Thoracic aorta (tissue), 2 donors: Measurements from ENCODE around the gene SMIM8. TPM values are rescaled to one million over a fixed set of nuclear protein-coding genes. Genes with fewer than 3 reads are reported as not detected.

Experiments used
- ATAC-seq: fragments of 150-250 bp; one replicate; pipeline ENCODE4 v1.8.0; 2017; ENCODE audit warnings: low read depth; ENCODE audit not compliant: insufficient number of reproducible peaks, low FRiP score
- DNase-seq: peaks from one replicate; pipeline ENCODE4 v3.0.0-alpha.2; 2020; ENCODE audit warnings: low spot score
- H3K27ac ChIP-seq, 2 donors: fragments of 200-600 bp; sonication (generic); 1 replicate in 1 of 2; 2 replicates in 1 of 2; pipeline ENCODE4 v1.5.1; 2016; ENCODE audit warnings: mild to moderate bottlenecking in 2 of 2, moderate library complexity in 2 of 2
- H3K27me3 ChIP-seq: fragments of 200-600 bp; sonication (generic); replicated peaks from 2 replicates; pipeline ENCODE4 v1.6.0; 2016; ENCODE audit warnings: mild to moderate bottlenecking; ENCODE audit not compliant: insufficient read depth
- H3K36me3 ChIP-seq: fragments of 200-600 bp; sonication (generic); one replicate; pipeline ENCODE4 v1.5.1; 2016
- H3K4me1 ChIP-seq, 2 donors: fragments of 200-600 bp; sonication (generic); 1 replicate in 1 of 2; 2 replicates in 1 of 2; pipeline versions ENCODE4 v1.5.1 to v1.6.0; 2016; ENCODE audit warnings: low read depth in 2 of 2, mild to moderate bottlenecking in 1 of 2; ENCODE audit not compliant: control insufficient read depth in 1 of 2
- H3K4me3 ChIP-seq: fragments of 200-600 bp; sonication (generic); 2 replicates; pipeline ENCODE4 v1.5.1; 2016; ENCODE audit warnings: mild to moderate bottlenecking
- H3K9me3 ChIP-seq: fragments of 200-600 bp; sonication (generic); 2 replicates; pipeline ENCODE4 v1.5.1; 2016
- CTCF ChIP-seq: fragments of 200-600 bp; sonication (generic); IDR thresholded peaks from one replicate; pipeline ENCODE4 v1.5.1; 2019; ENCODE audit warnings: antibody characterized with exemption
- total RNA-seq, 2 donors: library from RNA; depleted of rRNA; stranded (reverse); fragments of >200 nt; gene quantifications; one replicate each; pipeline versions ENCODE4 v1.1.0 to v1.2.3, GENCODE V29; 2016

SMIM8 gene
- total RNA-seq, 2 donors from 2014 or later: 4.3 to 9.0 TPM

GRCh38 chr6:87366072-87366827 is 43.9 kb downstream of the SMIM8 start:
- H3K27ac ChIP-seq: no peak overlapping the region
- ATAC-seq (no peak), DNase-seq (no peak)
- H3K36me3 ChIP-seq: no peaks in the 10 kb centered on the region
- no peak for TF ChIP-seq CTCF
- H3K4me3 ChIP-seq: no peak overlapping the region
- no peaks in the 10 kb centered on the region for H3K27me3 ChIP-seq
- no peaks in the 10 kb centered on the region for H3K4me1 ChIP-seq
- no peaks in the 10 kb centered on the region for H3K9me3 ChIP-seq

GRCh38 chr6:87366899-87367298 is 44.5 kb downstream of the SMIM8 start:
- Histone ChIP-seq H3K36me3 (no peaks in the 10 kb centered on the region), H3K4me3 (no peak overlapping the region), H3K27ac (no peak overlapping the region), H3K27me3 (no peaks in the 10 kb centered on the region), H3K4me1 (no peaks in the 10 kb centered on the region), H3K9me3 (no peaks in the 10 kb centered on the region)
- TF ChIP-seq CTCF: no peak
- no peak for ATAC-seq
- DNase-seq: no peak

- DNase-seq (no peak), ATAC-seq (no peak)
- Histone ChIP-seq H3K36me3 (no peaks in the 10 kb centered on the region), H3K27me3 (no peaks in the 10 kb centered on the region), H3K4me1 (no peaks in the 10 kb centered on the region), H3K9me3 (no peaks in the 10 kb centered on the region), H3K4me3 (no peak overlapping the region), H3K27ac (no peak overlapping the region)
- TF ChIP-seq CTCF: no peak
Observed at GRCh38 chr6:87373377-87373776, 51.0 kb downstream of the SMIM8 start.

- no peak for TF ChIP-seq CTCF
- Histone ChIP-seq H3K27ac (no peak overlapping the region), H3K4me3 (no peak overlapping the region), H3K27me3 (no peaks in the 10 kb centered on the region), H3K36me3 (no peaks in the 10 kb centered on the region), H3K9me3 (no peaks in the 10 kb centered on the region), H3K4me1 (no peaks in the 10 kb centered on the region)
- DNase-seq: no peak
- no peak for ATAC-seq
Observed at GRCh38 chr6:87375315-87375714, 52.9 kb downstream of the SMIM8 start.

GRCh38 chr6:87376643-87377042 is 54.3 kb downstream of the SMIM8 start:
- H3K4me3 ChIP-seq: no peak overlapping the region
- no peaks in the 10 kb centered on the region for H3K4me1 ChIP-seq
- ATAC-seq (no peak), DNase-seq (no peak)
- no peak overlapping the region for H3K27ac ChIP-seq
- H3K9me3 ChIP-seq: no peaks in the 10 kb centered on the region
- no peak for TF ChIP-seq CTCF
- H3K36me3 ChIP-seq: no peaks in the 10 kb centered on the region
- no peaks in the 10 kb centered on the region for H3K27me3 ChIP-seq
